ENCODE measurements around the gene CES2.
"Not testable (repeated sequence)": the region's sequence is repeated elsewhere in the genome, so short reads cannot be mapped to it uniquely, and the experiment has no call there.

The CES2 gene

GRCh38 chr16:66934839-66935313, 440 bp upstream of the CES2 start:
- DNase-seq: not testable (repeated sequence)

- no peak for DNase-seq
These were observed 1.1 kb downstream of the CES2 start for GRCh38 chr16:66936462-66936861.

- DNase-seq: no peak
These were observed 1.7 kb downstream of the CES2 start for GRCh38 chr16:66936889-66937554.

GRCh38 chr16:66937725-66938337, 2.5 kb downstream of the CES2 start:
- no peak for DNase-seq

GRCh38 chr16:66939366-66939765, 4.0 kb downstream of the CES2 start:
- no peak for DNase-seq

- DNase-seq: no peak
These were observed 4.9 kb downstream of the CES2 start for GRCh38 chr16:66940236-66940635.

GRCh38 chr16:66942981-66943380, 7.7 kb downstream of the CES2 start:
- DNase-seq: no peak

GRCh38 chr16:66943426-66944053, 8.2 kb downstream of the CES2 start:
- DNase-seq: no peak

- DNase-seq: no peak
These were observed 8.7 kb downstream of the CES2 start for GRCh38 chr16:66944054-66944441.

GRCh38 chr16:66944971-66945370, 9.7 kb downstream of the CES2 start:
- DNase-seq: not testable (repeated sequence)

GRCh38 chr16:66945939-66946338, 10.6 kb downstream of the CES2 start:
- no peak for DNase-seq

GRCh38 chr16:66946541-66946940, 11.2 kb downstream of the CES2 start:
- no peak for DNase-seq

GRCh38 chr16:66946974-66947301, 11.6 kb downstream of the CES2 start:
- no peak for DNase-seq

- peak; percentile 86 for DNase-seq
These were observed 12.2 kb downstream of the CES2 start for GRCh38 chr16:66947302-66948065.

- DNase-seq: peak; percentile 42
These were observed 13.0 kb downstream of the CES2 start for GRCh38 chr16:66948134-66948836.

- no peak for DNase-seq
These were observed 13.5 kb downstream of the CES2 start for GRCh38 chr16:66948837-66949225.

- no peak for DNase-seq
These were observed 14.2 kb downstream of the CES2 start for GRCh38 chr16:66949472-66949871.

GRCh38 chr16:66950437-66950836, 15.1 kb downstream of the CES2 start:
- DNase-seq: no peak

- no peak for DNase-seq
These were observed 15.9 kb downstream of the CES2 start for GRCh38 chr16:66950971-66951790.

- DNase-seq: no peak
These were observed 17.3 kb downstream of the CES2 start for GRCh38 chr16:66952430-66953110.

- no peak for DNase-seq
These were observed 18.3 kb downstream of the CES2 start for GRCh38 chr16:66953462-66954096.

Measured in EL (cell line).